HG03460 (cell line): Measurements from ENCODE around the gene ZNF454.

Experiments
- ATAC-seq: cut with Tn5 transposase; IDR thresholded peaks from one replicate; pipeline ENCODE4 v1.9.1; 2021; ENCODE audit not compliant: unreplicated experiment

ZNF454 gene

GRCh38 chr5:178940569-178941360, at the start of gene ZNF454:
Gene ZNF454, plus strand, starts transcription at chr5:178941198. Its CDS starts 1,594 bp downstream, at chr5:178942792.
- no peak for ATAC-seq

GRCh38 chr5:178895615-178896571, 45.1 kb upstream of the ZNF454 start, which contains the start of gene ZFP2:
Gene ZFP2, plus strand, starts transcription at chr5:178895913. Its CDS starts 35,401 bp downstream, at chr5:178931314.
- ATAC-seq = no peak

GRCh38 chr5:178899289-178899688, 41.7 kb upstream of the ZNF454 start:
- no peak for ATAC-seq

GRCh38 chr5:178902849-178903248, 38.1 kb upstream of the ZNF454 start:
- no peak for ATAC-seq

- ATAC-seq = no peak
Observed at GRCh38 chr5:178931846-178932760, 8.9 kb upstream of the ZNF454 start.

GRCh38 chr5:178941361-178941760, 363 bp downstream of the ZNF454 start:
- no peak for ATAC-seq

- ATAC-seq = no peak
Observed at GRCh38 chr5:178965465-178966055, 24.6 kb downstream of the ZNF454 start.

GRCh38 chr5:178981381-178981780, 40.4 kb downstream of the ZNF454 start:
- no peak for ATAC-seq

GRCh38 chr5:178982941-178983340, 41.9 kb downstream of the ZNF454 start:
- no peak for ATAC-seq

GRCh38 chr5:178983728-178984127, 42.7 kb downstream of the ZNF454 start:
- no peak for ATAC-seq

GRCh38 chr5:178984145-178985072, 43.4 kb downstream of the ZNF454 start:
- no peak for ATAC-seq

- ATAC-seq = no peak
Observed at GRCh38 chr5:178986326-178986960, 45.4 kb downstream of the ZNF454 start.

- no peak for ATAC-seq
Observed at GRCh38 chr5:178988436-178989220, 47.6 kb downstream of the ZNF454 start.

GRCh38 chr5:178989311-178989710, 48.3 kb downstream of the ZNF454 start:
- no peak for ATAC-seq

- no peak for ATAC-seq
Observed at GRCh38 chr5:178990491-178990890, 49.5 kb downstream of the ZNF454 start.

GRCh38 chr5:178991190-178992145, 50.5 kb downstream of the ZNF454 start:
- ATAC-seq = no peak
